ENCODE measurements around the gene SNX30. TPM values are rescaled to one million over a fixed set of nuclear protein-coding genes. Genes with fewer than 3 reads are reported as not detected.

The SNX30 gene
- total RNA-seq, 1 donor from 2014 or later: 12.7 TPM

GRCh38 chr9:112819635-112820496, 69.3 kb downstream of the SNX30 start:
- peak; percentile 49 for TF ChIP-seq CTCF (IDR thresholded peaks at IDR 0.05; ENCODE audit: unreplicated experiment)
- no peaks in the 10 kb centered on the region for H3K27me3 Mint-ChIP-seq (ENCODE audit: low read depth)
- H3K4me3 Mint-ChIP-seq: no peak overlapping the region
- H3K27ac Mint-ChIP-seq: no peak overlapping the region
- H3K36me3 Mint-ChIP-seq: peaks cover 22% of the 10 kb centered on the region
- H3K4me1 Mint-ChIP-seq: peaks cover 3% of the 10 kb centered on the region
- H3K9me3 Mint-ChIP-seq: peaks cover 6% of the 10 kb centered on the region
- DNase-seq (ENCODE audit: low spot score in 2 of 2, unreplicated experiment in 2 of 2): no peak

GRCh38 chr9:112820881-112821280, 70.3 kb downstream of the SNX30 start:
- peaks cover 27% of the 10 kb centered on the region for H3K36me3 Mint-ChIP-seq
- H3K27me3 Mint-ChIP-seq (ENCODE audit: low read depth): no peaks in the 10 kb centered on the region
- H3K27ac Mint-ChIP-seq: no peak overlapping the region
- H3K4me1 Mint-ChIP-seq: peaks cover 3% of the 10 kb centered on the region
- no peak overlapping the region for H3K4me3 Mint-ChIP-seq
- DNase-seq (ENCODE audit: low spot score in 2 of 2, unreplicated experiment in 2 of 2): no peak
- H3K9me3 Mint-ChIP-seq: peaks cover 8% of the 10 kb centered on the region
- no peak for TF ChIP-seq CTCF (IDR thresholded peaks at IDR 0.05; ENCODE audit: unreplicated experiment)

- no peak overlapping the region for H3K4me3 Mint-ChIP-seq
- H3K4me1 Mint-ChIP-seq: peaks cover 3% of the 10 kb centered on the region
- peaks cover 27% of the 10 kb centered on the region for H3K36me3 Mint-ChIP-seq
- H3K9me3 Mint-ChIP-seq: peaks cover 8% of the 10 kb centered on the region
- no peaks in the 10 kb centered on the region for H3K27me3 Mint-ChIP-seq (ENCODE audit: low read depth)
- no peak for DNase-seq (ENCODE audit: low spot score in 2 of 2, unreplicated experiment in 2 of 2)
- H3K27ac Mint-ChIP-seq: no peak overlapping the region
- TF ChIP-seq CTCF (IDR thresholded peaks at IDR 0.05; ENCODE audit: unreplicated experiment): no peak
Measured at GRCh38 chr9:112822618-112823017, 72.1 kb downstream of the SNX30 start.

GRCh38 chr9:112823257-112823656, 72.7 kb downstream of the SNX30 start:
- H3K9me3 Mint-ChIP-seq: peaks cover 8% of the 10 kb centered on the region
- no peak for DNase-seq (ENCODE audit: low spot score in 2 of 2, unreplicated experiment in 2 of 2)
- H3K4me1 Mint-ChIP-seq: peaks cover 3% of the 10 kb centered on the region
- no peak for TF ChIP-seq CTCF (IDR thresholded peaks at IDR 0.05; ENCODE audit: unreplicated experiment)
- no peaks in the 10 kb centered on the region for H3K27me3 Mint-ChIP-seq (ENCODE audit: low read depth)
- peaks cover 24% of the 10 kb centered on the region for H3K36me3 Mint-ChIP-seq
- H3K27ac Mint-ChIP-seq: no peak overlapping the region
- no peak overlapping the region for H3K4me3 Mint-ChIP-seq

GRCh38 chr9:112831281-112831851, 80.8 kb downstream of the SNX30 start:
- no peak for TF ChIP-seq CTCF (IDR thresholded peaks at IDR 0.05; ENCODE audit: unreplicated experiment)
- H3K27ac Mint-ChIP-seq: no peak overlapping the region
- H3K4me3 Mint-ChIP-seq: no peak overlapping the region
- H3K9me3 Mint-ChIP-seq: no peaks in the 10 kb centered on the region
- H3K36me3 Mint-ChIP-seq: peaks cover 4% of the 10 kb centered on the region
- no peaks in the 10 kb centered on the region for H3K27me3 Mint-ChIP-seq (ENCODE audit: low read depth)
- peaks cover 5% of the 10 kb centered on the region for H3K4me1 Mint-ChIP-seq
- DNase-seq (ENCODE audit: low spot score in 2 of 2, unreplicated experiment in 2 of 2): no peak
